ENCODE data around the gene SLC39A11.

- TF ChIP-seq CTCF (IDR thresholded peaks at IDR 0.05; ENCODE audit: insufficient read depth, low read length) (no peak), POLR2AphosphoS5 (IDR thresholded peaks at IDR 0.05; ENCODE audit: low read depth) (no peak)
Observed at GRCh38 chr17:72969293-72969906, 123.1 kb downstream of the SLC39A11 start.

Data from HL-60 (cell line).